Ovary (tissue), 9 donors: Measurements from ENCODE around the gene ATXN1. TPM values are rescaled to one million over a fixed set of nuclear protein-coding genes. Genes with fewer than 3 reads are reported as not detected.

ENCODE experiments used
- DNase-seq, 5 donors: peaks; one replicate each; pipeline ENCODE4 v3.0.0-alpha.2; 2019 to 2020
- H3K27ac ChIP-seq, 2 donors: fragments of 200-600 bp; one replicate each; pipeline versions ENCODE4 v1.5.1 to v1.8.0; 2019 to 2022
- H3K27me3 ChIP-seq: fragments of 200-600 bp; one replicate; pipeline ENCODE4 v1.8.0; 2022
- H3K36me3 ChIP-seq: fragments of 200-600 bp; sonication (generic); one replicate; pipeline ENCODE4 v1.5.1; 2019
- H3K4me1 ChIP-seq: one replicate; pipeline ENCODE4 v1.8.1; 2013; ENCODE audit warnings: mild to moderate bottlenecking, moderate library complexity; ENCODE audit not compliant: insufficient read depth
- H3K4me3 ChIP-seq: fragments of 200-600 bp; sonication (generic); one replicate; pipeline ENCODE4 v1.5.1; 2017
- H3K9me3 ChIP-seq, 2 donors: fragments of 200-600 bp in 1 of 2; sonication (generic) in 1 of 2; one replicate each; pipeline versions ENCODE4 v1.5.1 to v1.8.1; 2013 to 2019; ENCODE audit warnings: mild to moderate bottlenecking in 1 of 2, moderate library complexity in 1 of 2
- EP300 ChIP-seq: sonication (generic); formaldehyde crosslinking; IDR thresholded peaks from one replicate; pipeline ENCODE4 v1.6.1; 2017; ENCODE audit warnings: antibody characterized with exemption
- POLR2A ChIP-seq: fragments of 450-650 bp; IDR thresholded peaks from one replicate; pipeline ENCODE4 v1.6.1; 2017; ENCODE audit warnings: antibody characterized with exemption, mild to moderate bottlenecking, moderate library complexity
- WGBS, 3 donors: extraction: QIAGEN DNeasy Blood & Tissue Kit in 1 of 3; methylation state at CpG; one replicate each; pipeline versions ENCODE4 v1.1.5 to v1.1.7; 2013 to 2017; 5-methylcytosine and 5-hydroxymethylcytosine counted together
- intact Hi-C, 4 donors: fragments of 100-400 bp; cut with DNase I; formaldehyde crosslinking; loops; one replicate each; pipeline versions ENCODE4 v1.11.0 to v1.15.1; 2022 to 2023
- polyA plus RNA-seq, 2 donors: library from polyadenylated mRNA; stranded (reverse); fragments of 200-250 nt in 1 of 2; fragments of 350-450 nt in 1 of 2; fragmentation: Illumina TruSeq in 1 of 2; extraction: RNeasy Lipid Tissue Mini Kit (QIAGEN cat#74804) in 1 of 2; gene quantifications; one replicate each; pipeline ENCODE4 v1.2.3, GENCODE V29; 2013 to 2014
- total RNA-seq, 7 donors: library from RNA; depleted of rRNA in 2 of 7; stranded (reverse); fragments of >200 nt in 2 of 7; fragmentation: NEBNext Ultra II Directional in 3 of 7; extraction: Animal tissue kit (Norgen Biotek cat#: 25700) in 3 of 7; gene quantifications; one replicate each; pipeline versions ENCODE4 v1.1.0 to v1.2.4, GENCODE V29; 2016 to 2023
- TF ChIP-seq, protein P1 (sequence below), 3 donors: fragments of 450-650 bp in 2 of 3; fragments of 200-600 bp in 1 of 3; IDR thresholded peaks; one replicate each; pipeline versions ENCODE4 v1.5.1 to v1.8.0; 2016 to 2022; ENCODE audit warnings: antibody characterized with exemption in 3 of 3, mild to moderate bottlenecking in 1 of 3
- donor health status: DM: no; HTN: no; CAD: no; lungs with moderate emphysema.
- donor health status: DM: no; HTN: no; CAD: no.
- donor health status: Bipolar disorder and iron deficiency.
- donor health status: DM: yes; HTN: yes; CAD: no.
- donor health status: DM: no; HTN: no; CAD: no.
- donor health status: DM: yes; HTN: yes; CAD: no.

ATXN1 gene
- total and polyA plus RNA-seq, 9 donors: 7.3 to 38.2 (median 30.4) TPM

DNA sequence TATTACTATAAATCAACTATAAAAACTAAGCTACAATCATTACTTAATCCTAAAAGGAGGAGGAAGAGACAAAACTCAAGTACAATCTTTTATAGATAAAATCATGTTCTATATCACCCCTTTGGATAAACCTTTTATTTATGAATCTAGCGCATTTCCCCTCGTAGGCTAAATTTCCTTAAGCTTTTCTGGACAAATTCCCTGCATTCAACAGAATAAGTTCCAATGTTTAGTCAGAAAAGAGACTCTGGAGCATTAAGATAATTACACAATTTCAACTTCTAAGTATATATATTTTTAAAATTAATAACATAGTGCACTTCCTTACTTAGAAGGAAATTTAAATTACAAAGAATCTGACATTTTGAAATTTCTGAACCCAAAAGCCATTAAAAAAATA is 37.9 kb downstream of the ATXN1 start:
- no peaks in the 10 kb centered on the region for H3K9me3 ChIP-seq
- 51 to 90% (median 75%) methylated on average over 2 of the region's 2 CpGs for WGBS, 3 donors
- no peaks in the 10 kb centered on the region for H3K36me3 ChIP-seq
- intact Hi-C loops: no loop called here
- TF ChIP-seq POLR2A (no peak), EP300 (no peak)
- TF ChIP-seq, protein P1, sequence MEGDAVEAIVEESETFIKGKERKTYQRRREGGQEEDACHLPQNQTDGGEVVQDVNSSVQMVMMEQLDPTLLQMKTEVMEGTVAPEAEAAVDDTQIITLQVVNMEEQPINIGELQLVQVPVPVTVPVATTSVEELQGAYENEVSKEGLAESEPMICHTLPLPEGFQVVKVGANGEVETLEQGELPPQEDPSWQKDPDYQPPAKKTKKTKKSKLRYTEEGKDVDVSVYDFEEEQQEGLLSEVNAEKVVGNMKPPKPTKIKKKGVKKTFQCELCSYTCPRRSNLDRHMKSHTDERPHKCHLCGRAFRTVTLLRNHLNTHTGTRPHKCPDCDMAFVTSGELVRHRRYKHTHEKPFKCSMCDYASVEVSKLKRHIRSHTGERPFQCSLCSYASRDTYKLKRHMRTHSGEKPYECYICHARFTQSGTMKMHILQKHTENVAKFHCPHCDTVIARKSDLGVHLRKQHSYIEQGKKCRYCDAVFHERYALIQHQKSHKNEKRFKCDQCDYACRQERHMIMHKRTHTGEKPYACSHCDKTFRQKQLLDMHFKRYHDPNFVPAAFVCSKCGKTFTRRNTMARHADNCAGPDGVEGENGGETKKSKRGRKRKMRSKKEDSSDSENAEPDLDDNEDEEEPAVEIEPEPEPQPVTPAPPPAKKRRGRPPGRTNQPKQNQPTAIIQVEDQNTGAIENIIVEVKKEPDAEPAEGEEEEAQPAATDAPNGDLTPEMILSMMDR (IDR thresholded peaks at IDR 0.05): no peak
- H3K4me3 ChIP-seq: no peak overlapping the region
- peaks cover 10% of the 10 kb centered on the region for H3K4me1 ChIP-seq
- no peak overlapping the region for H3K27ac ChIP-seq
- DNase-seq: no peak
- H3K27me3 ChIP-seq: no peaks in the 10 kb centered on the region

DNA sequence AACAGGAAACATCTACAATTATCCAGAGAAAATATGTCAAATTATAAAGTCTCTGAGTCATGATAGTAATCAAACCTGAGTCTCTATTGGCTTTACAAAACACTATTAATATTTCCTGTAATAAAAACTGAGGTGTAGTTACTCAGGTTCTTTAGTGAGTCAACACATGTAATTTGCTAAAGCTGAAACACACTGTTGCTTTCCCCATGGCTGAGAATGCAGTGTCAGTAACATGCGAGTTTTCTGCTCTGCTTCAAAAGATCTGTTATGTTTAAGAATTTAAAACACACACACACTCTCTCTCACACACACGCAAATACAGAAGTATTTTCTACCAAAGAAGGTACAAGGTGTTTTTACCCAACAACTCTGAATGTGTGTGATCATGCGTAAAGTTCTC is 38.6 kb downstream of the ATXN1 start:
- TF ChIP-seq, protein P1 (IDR thresholded peaks at IDR 0.05): no peak
- TF ChIP-seq POLR2A (no peak), EP300 (no peak)
- no peaks in the 10 kb centered on the region for H3K27me3 ChIP-seq
- H3K9me3 ChIP-seq: no peaks in the 10 kb centered on the region
- intact Hi-C loops: no loop called here
- no peak overlapping the region for H3K27ac ChIP-seq
- DNase-seq: no peak
- WGBS, 3 donors: 68 to 80% (median 74%) methylated on average over 3 of the region's 3 CpGs
- H3K4me1 ChIP-seq: peaks cover 10% of the 10 kb centered on the region
- no peaks in the 10 kb centered on the region for H3K36me3 ChIP-seq
- H3K4me3 ChIP-seq: no peak overlapping the region

DNA sequence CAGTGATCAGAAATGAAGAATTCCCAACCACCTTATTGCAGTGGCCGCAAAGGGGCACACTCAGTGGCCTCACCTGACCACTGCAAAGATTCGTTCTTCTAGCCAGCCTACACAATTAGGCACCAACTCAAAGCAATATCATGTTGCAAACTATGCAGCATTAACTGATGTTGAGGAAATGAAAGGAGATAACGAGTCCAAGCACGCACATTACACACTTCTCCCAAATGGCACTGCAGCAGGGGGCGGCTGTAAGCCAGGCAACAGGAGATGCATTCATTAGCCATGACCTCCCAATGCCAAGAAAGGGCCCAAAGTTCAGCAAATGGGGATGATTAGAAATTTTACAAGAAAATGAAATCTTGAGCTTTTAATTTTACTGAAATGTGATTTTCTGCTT is 39.3 kb downstream of the ATXN1 start:
- 86 to 92% (median 89%) methylated on average over 5 of the region's 5 CpGs for WGBS, 3 donors
- Histone ChIP-seq H3K4me1 (peaks cover 10% of the 10 kb centered on the region), H3K36me3 (no peaks in the 10 kb centered on the region), H3K9me3 (no peaks in the 10 kb centered on the region), H3K27ac (no peak overlapping the region), H3K27me3 (no peaks in the 10 kb centered on the region), H3K4me3 (no peak overlapping the region)
- intact Hi-C loops: no loop called here
- no peak for DNase-seq
- TF ChIP-seq POLR2A (no peak), EP300 (no peak)
- TF ChIP-seq, protein P1 (IDR thresholded peaks at IDR 0.05): no peak

DNA sequence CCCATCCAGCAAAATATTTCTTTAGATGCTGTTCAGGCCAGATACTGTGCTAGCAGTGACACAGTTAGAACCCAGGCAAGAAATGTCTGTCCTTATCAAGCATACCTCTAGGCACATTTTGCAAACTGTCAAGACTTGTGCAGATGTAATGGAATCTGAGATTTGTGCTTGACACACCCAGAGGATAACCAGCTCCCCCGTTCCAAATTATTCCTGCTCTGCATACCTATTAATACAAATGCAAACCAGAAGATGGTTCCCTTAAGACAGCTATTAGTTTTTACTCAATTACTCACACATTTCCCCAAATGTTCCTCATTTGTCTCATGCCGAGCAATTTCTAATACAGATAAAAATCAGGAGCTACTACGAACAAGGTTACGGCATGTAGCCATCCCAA is 40.4 kb downstream of the ATXN1 start:
- DNase-seq: no peak
- intact Hi-C loops: no loop called here
- TF ChIP-seq EP300: no peak
- TF ChIP-seq POLR2A: no peak
- TF ChIP-seq, protein P1 (IDR thresholded peaks at IDR 0.05): no peak
- Histone ChIP-seq H3K27ac (no peak overlapping the region), H3K27me3 (no peaks in the 10 kb centered on the region), H3K4me1 (peaks cover 8% of the 10 kb centered on the region), H3K4me3 (no peak overlapping the region), H3K9me3 (no peaks in the 10 kb centered on the region), H3K36me3 (no peaks in the 10 kb centered on the region)
- 94 to 95% (median 94%) methylated on average over 4 of the region's 4 CpGs for WGBS, 3 donors

DNA sequence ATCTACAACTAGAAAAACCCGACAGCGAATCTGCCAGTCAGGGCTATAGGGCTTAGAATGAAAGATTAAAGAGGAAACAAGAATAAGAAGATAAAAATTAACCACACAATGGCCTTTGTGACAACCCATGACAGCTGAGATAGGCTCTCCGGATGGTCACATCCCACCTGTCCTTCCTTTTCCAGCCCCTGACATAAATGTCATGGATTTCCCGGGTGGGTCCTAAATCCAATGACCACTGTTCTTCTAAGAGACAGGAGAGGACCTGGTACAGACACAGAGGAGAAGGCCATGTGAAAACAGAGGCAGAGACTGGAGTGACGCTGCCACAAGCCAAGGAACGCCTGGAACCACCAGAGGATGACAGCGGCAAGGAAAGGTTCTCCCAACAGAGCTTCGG is 41.8 kb downstream of the ATXN1 start:
- H3K27ac ChIP-seq: no peak overlapping the region
- WGBS, 3 donors: 93 to 95% (median 94%) methylated on average over 8 of the region's 8 CpGs
- H3K27me3 ChIP-seq: no peaks in the 10 kb centered on the region
- intact Hi-C loops: no loop called here
- no peak for TF ChIP-seq EP300
- no peak for TF ChIP-seq POLR2A
- TF ChIP-seq, protein P1 (IDR thresholded peaks at IDR 0.05): no peak
- H3K4me3 ChIP-seq: no peak overlapping the region
- H3K36me3 ChIP-seq: no peaks in the 10 kb centered on the region
- peaks cover 4% of the 10 kb centered on the region for H3K4me1 ChIP-seq
- DNase-seq: no peak
- H3K9me3 ChIP-seq: no peaks in the 10 kb centered on the region
